SH-SY5Y (cell line): ENCODE results near the gene TMEM165.

Experiments
- GATA2 ChIP-seq: IDR thresholded peaks from 2 replicates; pipeline ENCODE4 v1.6.1; 2011; ENCODE audit warnings: mild to moderate bottlenecking, low read depth, low read length
- GATA3 ChIP-seq: IDR thresholded peaks from 2 replicates; pipeline ENCODE4 v1.6.1; 2011; ENCODE audit warnings: low read depth, mild to moderate bottlenecking, low read length, moderate library complexity

GRCh38 chr4:55405073-55405472 is 9.3 kb downstream of the TMEM165 start:
- TF ChIP-seq GATA2 (no peak), GATA3 (no peak)
